ENCODE data around the gene LCP2. TPM values are rescaled to one million over a fixed set of nuclear protein-coding genes. Genes with fewer than 3 reads are reported as not detected.

LCP2 gene
- total RNA-seq, 1 donor from 2014 or later: not detected

DNA sequence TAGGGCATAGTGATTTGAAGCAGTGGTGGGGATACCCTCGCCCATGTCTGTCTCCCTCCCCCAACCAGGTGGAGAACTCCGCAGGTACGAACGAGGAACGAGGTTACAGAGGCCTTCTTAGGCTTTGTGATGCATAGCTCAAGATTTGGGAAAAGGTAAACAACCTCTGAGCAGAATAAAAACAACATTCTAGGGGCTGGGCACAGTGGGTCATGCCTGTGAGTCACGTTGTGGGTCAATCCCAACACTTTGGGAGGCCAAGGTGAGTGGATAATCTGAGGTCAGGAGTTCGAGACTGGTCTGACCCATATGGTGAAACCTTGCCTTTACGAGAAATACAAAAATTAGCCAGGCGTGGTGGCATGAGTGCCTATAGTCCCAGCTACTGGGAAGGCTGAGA lies 3.6 kb upstream of the LCP2 start:
- peaks cover 7% of the 10 kb centered on the region for H3K27me3 Mint-ChIP-seq
- no peak for DNase-seq (ENCODE audit: extremely low spot score, unreplicated experiment)
- no peaks in the 10 kb centered on the region for H3K36me3 Mint-ChIP-seq
- H3K27ac Mint-ChIP-seq: no peak overlapping the region
- H3K9me3 Mint-ChIP-seq: no peaks in the 10 kb centered on the region
- H3K4me1 Mint-ChIP-seq (ENCODE audit: unreplicated experiment): peaks cover 12% of the 10 kb centered on the region
- H3K4me3 Mint-ChIP-seq: no peak overlapping the region
- TF ChIP-seq, protein P1, sequence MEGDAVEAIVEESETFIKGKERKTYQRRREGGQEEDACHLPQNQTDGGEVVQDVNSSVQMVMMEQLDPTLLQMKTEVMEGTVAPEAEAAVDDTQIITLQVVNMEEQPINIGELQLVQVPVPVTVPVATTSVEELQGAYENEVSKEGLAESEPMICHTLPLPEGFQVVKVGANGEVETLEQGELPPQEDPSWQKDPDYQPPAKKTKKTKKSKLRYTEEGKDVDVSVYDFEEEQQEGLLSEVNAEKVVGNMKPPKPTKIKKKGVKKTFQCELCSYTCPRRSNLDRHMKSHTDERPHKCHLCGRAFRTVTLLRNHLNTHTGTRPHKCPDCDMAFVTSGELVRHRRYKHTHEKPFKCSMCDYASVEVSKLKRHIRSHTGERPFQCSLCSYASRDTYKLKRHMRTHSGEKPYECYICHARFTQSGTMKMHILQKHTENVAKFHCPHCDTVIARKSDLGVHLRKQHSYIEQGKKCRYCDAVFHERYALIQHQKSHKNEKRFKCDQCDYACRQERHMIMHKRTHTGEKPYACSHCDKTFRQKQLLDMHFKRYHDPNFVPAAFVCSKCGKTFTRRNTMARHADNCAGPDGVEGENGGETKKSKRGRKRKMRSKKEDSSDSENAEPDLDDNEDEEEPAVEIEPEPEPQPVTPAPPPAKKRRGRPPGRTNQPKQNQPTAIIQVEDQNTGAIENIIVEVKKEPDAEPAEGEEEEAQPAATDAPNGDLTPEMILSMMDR (conservative IDR thresholded peaks at IDR 0.05): no peak

DNA sequence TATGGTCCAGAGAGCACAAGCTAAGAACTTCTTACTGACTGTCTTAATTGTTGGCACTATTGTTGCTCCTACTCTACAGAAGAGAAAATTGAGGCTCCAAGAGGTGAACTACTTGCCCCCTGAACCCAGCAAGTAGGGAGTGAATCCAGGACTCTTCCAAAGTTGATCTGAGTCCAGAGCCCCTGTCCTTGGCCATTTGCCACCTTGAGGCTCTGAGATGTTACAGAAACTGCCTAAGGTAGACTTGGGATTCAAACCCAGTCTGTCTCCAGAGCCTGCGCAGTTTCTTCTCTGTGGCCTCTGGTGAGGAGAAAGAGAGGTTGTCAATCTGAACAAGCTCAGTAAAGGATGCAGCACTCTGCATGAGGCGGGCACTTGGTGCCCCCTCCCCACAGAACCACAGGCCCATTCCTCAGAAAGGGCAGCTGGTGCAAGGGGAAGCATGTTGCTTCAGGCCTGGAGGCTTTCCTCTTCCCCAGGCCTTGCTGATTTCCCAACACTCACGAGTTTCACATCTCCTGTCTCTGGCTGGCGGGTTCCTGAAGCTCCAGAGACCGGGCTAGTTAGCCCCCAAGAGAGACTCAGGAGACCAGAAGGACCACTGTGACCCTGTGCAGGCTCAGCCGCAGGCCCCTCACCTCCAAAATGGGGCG lies 2.9 kb upstream of the LCP2 start:
- Mint-ChIP-seq H3K9me3 (no peaks in the 10 kb centered on the region), H3K27me3 (peaks cover 7% of the 10 kb centered on the region), H3K27ac (no peak overlapping the region), H3K36me3 (no peaks in the 10 kb centered on the region), H3K4me3 (no peak overlapping the region), H3K4me1 (ENCODE audit: unreplicated experiment) (peaks cover 8% of the 10 kb centered on the region)
- TF ChIP-seq, protein P1 (conservative IDR thresholded peaks at IDR 0.05): no peak
- DNase-seq (ENCODE audit: extremely low spot score, unreplicated experiment): no peak

DNA sequence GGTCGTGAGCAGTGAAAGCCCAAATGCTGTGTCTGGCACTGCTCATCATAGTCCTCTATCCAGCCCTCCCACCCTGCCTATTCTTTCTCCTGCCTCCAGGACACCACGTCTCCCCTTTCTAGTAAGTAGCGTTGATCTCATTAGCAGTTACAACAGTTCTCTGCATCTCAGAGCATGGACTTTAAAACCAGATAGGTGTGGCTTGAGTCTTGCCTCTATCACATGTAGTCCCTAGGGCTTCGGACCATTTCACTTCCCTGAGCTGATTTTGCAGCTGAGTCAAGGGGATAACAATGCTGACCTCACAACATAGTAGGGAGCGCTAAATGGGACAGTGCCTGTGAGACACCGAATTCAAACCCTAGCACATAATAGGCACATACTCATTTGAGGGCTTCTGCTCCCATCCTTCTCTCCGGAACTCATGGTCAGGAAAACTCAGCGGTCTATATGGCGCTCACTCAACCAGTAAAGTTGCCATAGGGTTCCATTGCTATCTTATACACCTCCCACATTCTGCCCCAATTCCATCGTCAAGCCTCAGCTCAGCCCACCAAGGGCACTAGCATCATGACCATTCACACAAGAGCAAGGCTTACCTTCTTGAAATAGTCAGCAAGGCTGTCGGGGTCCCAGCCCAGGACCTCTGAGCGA lies 515 bp downstream of the LCP2 start:
- Mint-ChIP-seq H3K4me1 (ENCODE audit: unreplicated experiment) (no peaks in the 10 kb centered on the region), H3K27me3 (peaks cover 21% of the 10 kb centered on the region), H3K36me3 (no peaks in the 10 kb centered on the region), H3K9me3 (no peaks in the 10 kb centered on the region), H3K27ac (no peak overlapping the region), H3K4me3 (no peak overlapping the region)
- no peak for DNase-seq (ENCODE audit: extremely low spot score, unreplicated experiment)
- TF ChIP-seq, protein P1 (conservative IDR thresholded peaks at IDR 0.05): no peak

DNA sequence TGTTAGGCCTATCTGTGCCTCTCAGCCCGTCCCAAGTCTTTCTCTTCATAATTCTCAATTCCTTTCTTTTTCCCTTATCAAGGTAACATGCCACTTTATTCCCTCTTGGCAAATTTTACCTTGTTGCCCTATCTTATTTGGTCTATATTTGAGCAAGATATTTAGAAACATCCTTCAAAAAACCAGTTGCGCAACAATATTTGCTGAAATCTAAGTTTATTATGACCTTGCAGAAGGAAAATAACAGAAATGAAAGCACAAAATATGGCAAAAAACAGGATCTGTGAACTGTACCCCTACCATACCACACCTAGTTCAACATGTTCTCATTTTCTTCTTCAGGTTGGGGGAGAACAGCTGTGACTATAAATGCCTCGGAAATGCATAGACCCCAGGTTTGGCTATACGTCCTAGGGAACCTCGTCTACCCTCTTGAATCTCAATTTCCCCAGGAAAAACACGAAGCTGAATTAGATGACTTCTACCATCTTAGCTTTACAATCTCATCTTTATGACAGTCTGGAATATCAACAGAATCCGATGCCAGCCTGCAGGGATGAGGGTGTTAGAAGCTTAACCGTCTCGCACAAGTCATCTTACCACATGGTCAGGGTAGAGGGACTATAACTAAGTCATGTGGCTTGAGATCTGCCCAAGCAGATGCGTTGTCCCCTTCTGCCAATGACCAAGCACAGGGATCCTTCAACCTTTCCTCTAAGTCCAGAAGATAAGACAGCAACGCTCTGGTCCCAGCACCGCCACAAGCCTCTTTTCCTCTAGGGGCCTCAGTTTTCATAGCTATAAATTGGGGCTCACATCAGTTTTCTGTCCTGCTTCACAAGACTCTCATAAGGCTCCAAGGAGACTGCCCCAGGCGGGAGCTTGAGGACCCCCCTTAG lies 1.3 kb downstream of the LCP2 start:
- H3K27ac Mint-ChIP-seq: no peak overlapping the region
- H3K4me3 Mint-ChIP-seq: no peak overlapping the region
- TF ChIP-seq, protein P1 (conservative IDR thresholded peaks at IDR 0.05): no peak
- DNase-seq (ENCODE audit: extremely low spot score, unreplicated experiment): no peak
- H3K27me3 Mint-ChIP-seq: peaks cover 26% of the 10 kb centered on the region
- no peaks in the 10 kb centered on the region for H3K9me3 Mint-ChIP-seq
- H3K36me3 Mint-ChIP-seq: no peaks in the 10 kb centered on the region
- no peaks in the 10 kb centered on the region for H3K4me1 Mint-ChIP-seq (ENCODE audit: unreplicated experiment)

DNA sequence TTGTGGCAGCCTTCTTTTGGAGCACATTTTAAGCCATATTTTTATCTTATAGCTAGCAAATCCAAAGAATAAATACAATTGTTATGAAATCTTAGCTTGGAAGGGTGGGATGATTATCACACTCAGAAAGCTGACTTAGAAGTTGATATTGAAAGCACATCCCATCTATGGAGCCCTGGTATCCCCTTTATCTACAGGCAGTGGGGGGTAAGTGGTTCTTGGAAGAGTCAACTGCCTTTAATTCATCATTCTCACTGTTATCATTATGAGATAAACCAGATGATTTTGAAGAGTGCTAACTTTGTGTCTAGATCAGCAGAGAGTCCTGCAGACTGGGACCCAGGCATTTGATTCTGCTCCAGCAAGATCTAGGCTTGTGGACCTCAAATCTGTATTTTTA lies 3.0 kb downstream of the LCP2 start:
- no peak overlapping the region for H3K4me3 Mint-ChIP-seq
- TF ChIP-seq, protein P1 (conservative IDR thresholded peaks at IDR 0.05): no peak
- peaks cover 26% of the 10 kb centered on the region for H3K27me3 Mint-ChIP-seq
- H3K27ac Mint-ChIP-seq: no peak overlapping the region
- H3K4me1 Mint-ChIP-seq (ENCODE audit: unreplicated experiment): no peaks in the 10 kb centered on the region
- H3K36me3 Mint-ChIP-seq: peaks cover 3% of the 10 kb centered on the region
- no peak for DNase-seq (ENCODE audit: extremely low spot score, unreplicated experiment)
- H3K9me3 Mint-ChIP-seq: peaks cover 5% of the 10 kb centered on the region

Data from type B pancreatic cell (in vitro differentiated cells).